ENCODE results near the gene SEC61A1. TPM values are rescaled to one million over a fixed set of nuclear protein-coding genes. Genes with fewer than 3 reads are reported as not detected.
A peak's percentile ranks its signal among the peaks of the same experiment; 100 is the strongest.

SEC61A1 gene
- total RNA-seq, 1 donor from 2014 or later: 307 TPM

DNA sequence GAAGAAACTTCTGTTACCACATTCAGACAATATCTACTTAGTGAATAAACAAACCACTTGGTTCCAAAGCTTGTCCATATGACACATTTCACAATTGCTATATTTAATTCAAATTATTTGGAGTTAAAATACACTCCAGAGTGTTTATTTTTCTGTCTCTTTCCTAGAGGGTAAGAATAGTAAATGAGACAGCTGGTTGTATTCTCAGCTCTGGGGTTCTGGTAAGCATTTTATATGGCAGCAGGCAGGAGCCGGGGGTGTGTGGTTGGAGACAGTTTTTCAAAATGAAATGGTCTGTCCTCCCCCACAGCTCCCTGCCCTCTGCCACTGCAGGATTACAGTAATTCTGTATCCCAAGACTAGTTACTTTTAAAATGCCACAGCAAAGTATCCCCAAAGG, 10.9 kb upstream of the SEC61A1 start:
- TF ChIP-seq, protein P1, sequence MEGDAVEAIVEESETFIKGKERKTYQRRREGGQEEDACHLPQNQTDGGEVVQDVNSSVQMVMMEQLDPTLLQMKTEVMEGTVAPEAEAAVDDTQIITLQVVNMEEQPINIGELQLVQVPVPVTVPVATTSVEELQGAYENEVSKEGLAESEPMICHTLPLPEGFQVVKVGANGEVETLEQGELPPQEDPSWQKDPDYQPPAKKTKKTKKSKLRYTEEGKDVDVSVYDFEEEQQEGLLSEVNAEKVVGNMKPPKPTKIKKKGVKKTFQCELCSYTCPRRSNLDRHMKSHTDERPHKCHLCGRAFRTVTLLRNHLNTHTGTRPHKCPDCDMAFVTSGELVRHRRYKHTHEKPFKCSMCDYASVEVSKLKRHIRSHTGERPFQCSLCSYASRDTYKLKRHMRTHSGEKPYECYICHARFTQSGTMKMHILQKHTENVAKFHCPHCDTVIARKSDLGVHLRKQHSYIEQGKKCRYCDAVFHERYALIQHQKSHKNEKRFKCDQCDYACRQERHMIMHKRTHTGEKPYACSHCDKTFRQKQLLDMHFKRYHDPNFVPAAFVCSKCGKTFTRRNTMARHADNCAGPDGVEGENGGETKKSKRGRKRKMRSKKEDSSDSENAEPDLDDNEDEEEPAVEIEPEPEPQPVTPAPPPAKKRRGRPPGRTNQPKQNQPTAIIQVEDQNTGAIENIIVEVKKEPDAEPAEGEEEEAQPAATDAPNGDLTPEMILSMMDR (IDR thresholded peaks at IDR 0.05): no peak
- H3K36me3 Mint-ChIP-seq (ENCODE audit: unreplicated experiment): no peaks in the 10 kb centered on the region
- no peaks in the 10 kb centered on the region for H3K9me3 Mint-ChIP-seq (ENCODE audit: unreplicated experiment)
- DNase-seq (ENCODE audit: extremely low spot score, unreplicated experiment): peak; percentile 1
- H3K4me1 Mint-ChIP-seq (ENCODE audit: unreplicated experiment): no peaks in the 10 kb centered on the region
- H3K27ac Mint-ChIP-seq (ENCODE audit: unreplicated experiment): no peak overlapping the region
- no peak overlapping the region for H3K4me3 Mint-ChIP-seq (ENCODE audit: unreplicated experiment)
- peaks cover 55% of the 10 kb centered on the region for H3K27me3 Mint-ChIP-seq (ENCODE audit: unreplicated experiment)

DNA sequence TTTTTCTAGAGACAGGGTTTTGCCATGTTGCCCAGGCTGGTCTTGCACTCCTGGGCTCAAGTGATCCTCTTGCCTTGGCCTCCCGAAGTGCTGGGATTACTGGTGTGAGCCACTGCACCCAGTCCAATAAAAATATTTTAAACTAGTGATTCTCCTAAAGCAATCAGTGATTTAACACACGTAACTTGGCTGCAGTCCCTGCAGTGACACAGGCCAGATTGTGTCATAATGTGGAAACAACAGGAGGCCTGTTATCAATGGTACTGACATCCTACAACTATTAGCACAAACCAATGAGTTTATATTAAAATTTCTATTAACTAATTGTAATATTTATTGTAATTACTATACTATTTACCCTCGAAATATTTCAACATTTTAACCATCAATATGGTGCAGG, 1.6 kb upstream of the SEC61A1 start:
- TF ChIP-seq, protein P1 (IDR thresholded peaks at IDR 0.05): no peak
- Mint-ChIP-seq H3K4me1 (ENCODE audit: unreplicated experiment) (peaks cover 37% of the 10 kb centered on the region), H3K27me3 (ENCODE audit: unreplicated experiment) (peaks cover 25% of the 10 kb centered on the region), H3K4me3 (ENCODE audit: unreplicated experiment) (peak overlapping the region; percentile 96), H3K9me3 (ENCODE audit: unreplicated experiment) (no peaks in the 10 kb centered on the region), H3K27ac (ENCODE audit: unreplicated experiment) (no peak overlapping the region), H3K36me3 (ENCODE audit: unreplicated experiment) (peaks cover 18% of the 10 kb centered on the region)
- DNase-seq (ENCODE audit: extremely low spot score, unreplicated experiment): no peak

DNA sequence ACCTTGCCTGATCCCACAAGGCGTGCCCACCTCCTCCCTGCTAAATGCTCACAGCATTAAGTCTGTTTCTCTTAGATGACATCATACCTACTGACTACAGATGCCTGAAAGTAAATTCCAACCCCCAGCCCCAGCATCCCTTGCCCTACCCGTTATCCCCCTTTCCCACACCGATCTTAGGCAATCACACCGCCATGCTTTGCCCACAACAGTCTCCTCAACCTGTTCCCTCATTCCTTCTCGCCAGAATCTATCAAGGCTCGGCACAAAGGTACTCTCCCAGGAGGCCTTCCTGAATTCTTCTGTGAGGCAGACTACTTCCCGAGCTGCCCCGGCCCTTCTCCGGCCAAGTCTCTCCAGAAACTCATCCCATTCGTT, 789 bp upstream of the SEC61A1 start:
- Mint-ChIP-seq H3K4me3 (ENCODE audit: unreplicated experiment) (peak overlapping the region; percentile 96), H3K4me1 (ENCODE audit: unreplicated experiment) (peaks cover 42% of the 10 kb centered on the region), H3K36me3 (ENCODE audit: unreplicated experiment) (peaks cover 24% of the 10 kb centered on the region), H3K27me3 (ENCODE audit: unreplicated experiment) (peaks cover 18% of the 10 kb centered on the region), H3K9me3 (ENCODE audit: unreplicated experiment) (no peaks in the 10 kb centered on the region), H3K27ac (ENCODE audit: unreplicated experiment) (peak overlapping the region; percentile 95)
- peak; percentile 83 for DNase-seq (ENCODE audit: extremely low spot score, unreplicated experiment)
- TF ChIP-seq, protein P1 (IDR thresholded peaks at IDR 0.05): no peak

DNA sequence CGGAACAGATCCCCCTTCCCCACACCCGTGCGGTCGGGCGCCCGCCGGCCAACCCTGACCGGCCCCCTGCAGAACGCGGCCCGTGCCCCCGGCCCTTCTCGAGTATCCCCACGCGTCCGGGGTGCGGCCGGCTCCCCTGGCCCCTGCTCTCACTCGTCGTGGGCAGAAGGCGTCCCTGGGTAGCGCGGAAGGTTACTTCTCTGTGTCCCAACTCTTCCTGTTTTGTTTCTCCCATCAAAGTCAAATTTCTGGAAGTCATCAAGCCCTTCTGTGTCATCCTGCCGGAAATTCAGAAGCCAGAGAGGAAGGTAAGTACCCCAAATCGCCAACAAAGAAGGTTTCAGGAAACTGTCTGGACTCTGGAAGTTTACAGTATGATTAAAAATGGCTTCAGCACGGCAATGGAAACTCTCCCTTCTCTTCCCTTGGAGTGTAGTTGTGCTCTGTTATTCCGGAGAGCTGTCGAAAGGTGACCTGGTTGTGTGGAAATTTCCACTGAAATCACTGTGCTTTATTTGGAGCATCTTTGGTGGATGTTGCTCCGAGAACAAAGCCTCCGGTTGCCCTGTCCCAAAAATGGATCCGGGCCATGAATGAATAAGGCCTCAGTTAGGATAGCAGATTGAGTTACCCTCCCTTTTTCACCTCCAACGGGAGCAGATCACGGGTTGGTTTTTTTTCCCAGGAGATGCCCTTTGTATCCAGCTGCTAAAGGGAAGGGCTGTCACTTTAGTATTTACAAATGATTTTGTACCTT, 536 bp downstream of the SEC61A1 start:
- H3K27ac Mint-ChIP-seq (ENCODE audit: unreplicated experiment): peak overlapping the region; percentile 93
- H3K9me3 Mint-ChIP-seq (ENCODE audit: unreplicated experiment): no peaks in the 10 kb centered on the region
- peaks cover 7% of the 10 kb centered on the region for H3K27me3 Mint-ChIP-seq (ENCODE audit: unreplicated experiment)
- H3K4me3 Mint-ChIP-seq (ENCODE audit: unreplicated experiment): peak overlapping the region; percentile 94
- H3K4me1 Mint-ChIP-seq (ENCODE audit: unreplicated experiment): peaks cover 42% of the 10 kb centered on the region
- peaks cover 29% of the 10 kb centered on the region for H3K36me3 Mint-ChIP-seq (ENCODE audit: unreplicated experiment)
- peak; percentile 10 for DNase-seq (ENCODE audit: extremely low spot score, unreplicated experiment)
- TF ChIP-seq, protein P1 (IDR thresholded peaks at IDR 0.05): no peak

DNA sequence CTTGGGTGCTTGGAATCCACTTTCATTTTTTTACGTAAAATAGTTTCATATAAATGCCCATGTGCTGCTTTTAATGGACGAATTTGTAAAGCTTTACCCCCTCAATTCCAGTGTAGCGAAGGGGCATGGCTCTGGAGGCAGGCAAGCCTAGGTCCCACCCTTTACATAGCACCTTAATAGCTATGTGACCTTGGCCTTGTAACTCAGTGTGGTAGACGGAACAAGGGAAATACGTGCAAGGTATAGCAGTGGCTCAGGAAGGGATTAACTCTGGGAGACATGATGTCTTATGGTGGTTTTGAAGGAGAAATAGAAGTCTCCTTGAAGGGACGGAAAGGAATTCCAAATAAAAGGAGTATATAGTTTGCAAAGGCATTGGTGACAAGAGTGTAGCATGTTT, 1.4 kb downstream of the SEC61A1 start:
- H3K27ac Mint-ChIP-seq (ENCODE audit: unreplicated experiment): peak overlapping the region; percentile 93

More for the DNA sequence above, 1.4 kb downstream of the SEC61A1 start:
- peak overlapping the region; percentile 94 for H3K4me3 Mint-ChIP-seq (ENCODE audit: unreplicated experiment)
- peak; percentile 13 for DNase-seq (ENCODE audit: extremely low spot score, unreplicated experiment)
- TF ChIP-seq, protein P1 (IDR thresholded peaks at IDR 0.05): no peak
- peaks cover 42% of the 10 kb centered on the region for H3K4me1 Mint-ChIP-seq (ENCODE audit: unreplicated experiment)
- peaks cover 2% of the 10 kb centered on the region for H3K27me3 Mint-ChIP-seq (ENCODE audit: unreplicated experiment)
- H3K36me3 Mint-ChIP-seq (ENCODE audit: unreplicated experiment): peaks cover 29% of the 10 kb centered on the region
- H3K9me3 Mint-ChIP-seq (ENCODE audit: unreplicated experiment): no peaks in the 10 kb centered on the region
